Gastrocnemius medialis (tissue), 4 donors: ENCODE results near the gene OGA.

Experiments used
- POLR2A ChIP-seq, 2 donors: fragments of 450-650 bp; IDR thresholded peaks; one replicate each; pipeline ENCODE4 v1.6.1; 2017; ENCODE audit warnings: antibody characterized with exemption in 2 of 2, mild to moderate bottlenecking in 2 of 2, moderate library complexity in 2 of 2
- TF ChIP-seq, protein P1 (sequence below), 5 experiments: fragments of 450-650 bp in 3 of 5; fragments of 200-600 bp in 2 of 5; sonication (generic) in 2 of 5; IDR thresholded peaks in 4 of 5; conservative IDR thresholded peaks in 1 of 5; 1 replicate in 4 of 5; 2 replicates in 1 of 5; pipeline ENCODE4 v1.5.1; 2016 to 2019; ENCODE audit warnings: antibody characterized with exemption in 5 of 5, mild to moderate bottlenecking in 3 of 5, moderate library complexity in 3 of 5

DNA sequence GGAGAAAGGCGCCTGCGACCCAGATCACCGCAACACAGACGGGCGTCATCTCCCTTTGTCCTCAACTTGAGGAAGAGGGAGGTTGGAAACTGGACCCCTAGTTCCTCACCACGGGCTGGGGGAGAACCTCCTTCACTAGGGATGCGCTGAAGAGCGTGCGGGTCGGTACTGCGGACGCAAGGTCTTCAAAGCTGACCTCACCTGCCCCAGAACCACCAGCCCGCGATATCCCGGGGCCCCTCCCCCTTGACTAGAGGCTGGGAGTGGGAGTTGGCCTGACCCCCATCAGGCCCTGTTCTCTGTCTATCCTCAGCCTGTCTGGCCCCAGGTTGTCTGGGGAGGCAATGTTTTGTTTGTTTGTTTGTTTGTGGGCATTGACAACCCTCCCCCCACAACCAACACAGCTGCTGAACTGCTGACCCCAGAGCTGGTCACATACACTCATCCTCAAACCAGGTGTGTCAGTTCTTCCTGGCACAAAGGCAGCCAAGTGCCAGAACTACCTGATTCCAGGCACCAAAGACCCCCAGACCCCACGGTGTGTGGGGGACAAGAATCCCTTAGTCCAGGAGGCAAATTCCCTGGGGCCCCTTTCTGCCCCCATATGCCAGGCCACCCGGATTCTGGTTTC, 37.9 kb downstream of the OGA start:
- TF ChIP-seq, protein P1, sequence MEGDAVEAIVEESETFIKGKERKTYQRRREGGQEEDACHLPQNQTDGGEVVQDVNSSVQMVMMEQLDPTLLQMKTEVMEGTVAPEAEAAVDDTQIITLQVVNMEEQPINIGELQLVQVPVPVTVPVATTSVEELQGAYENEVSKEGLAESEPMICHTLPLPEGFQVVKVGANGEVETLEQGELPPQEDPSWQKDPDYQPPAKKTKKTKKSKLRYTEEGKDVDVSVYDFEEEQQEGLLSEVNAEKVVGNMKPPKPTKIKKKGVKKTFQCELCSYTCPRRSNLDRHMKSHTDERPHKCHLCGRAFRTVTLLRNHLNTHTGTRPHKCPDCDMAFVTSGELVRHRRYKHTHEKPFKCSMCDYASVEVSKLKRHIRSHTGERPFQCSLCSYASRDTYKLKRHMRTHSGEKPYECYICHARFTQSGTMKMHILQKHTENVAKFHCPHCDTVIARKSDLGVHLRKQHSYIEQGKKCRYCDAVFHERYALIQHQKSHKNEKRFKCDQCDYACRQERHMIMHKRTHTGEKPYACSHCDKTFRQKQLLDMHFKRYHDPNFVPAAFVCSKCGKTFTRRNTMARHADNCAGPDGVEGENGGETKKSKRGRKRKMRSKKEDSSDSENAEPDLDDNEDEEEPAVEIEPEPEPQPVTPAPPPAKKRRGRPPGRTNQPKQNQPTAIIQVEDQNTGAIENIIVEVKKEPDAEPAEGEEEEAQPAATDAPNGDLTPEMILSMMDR (IDR thresholded peaks at IDR 0.05 in 4 of 5, conservative IDR thresholded peaks at IDR 0.05 in 1 of 5), result peak in 1 of 5 experiments; percentile 39
- no peak for TF ChIP-seq POLR2A (IDR thresholded peaks at IDR 0.05)
